HG03520 (cell line): ENCODE results near the gene SOX5.
"Not testable (repeated sequence)": the region's sequence is repeated elsewhere in the genome, so short reads cannot be mapped to it uniquely, and the experiment has no call there.

Experiments
- ATAC-seq: cut with Tn5 transposase; IDR thresholded peaks from one replicate; pipeline ENCODE4 v1.9.1; 2021; ENCODE audit warnings: mild to moderate bottlenecking, moderate library complexity; ENCODE audit not compliant: unreplicated experiment

SOX5 gene

GRCh38 chr12:23555180-23555824 lies 394.2 kb downstream of the SOX5 start:
- ATAC-seq: no peak

DNA sequence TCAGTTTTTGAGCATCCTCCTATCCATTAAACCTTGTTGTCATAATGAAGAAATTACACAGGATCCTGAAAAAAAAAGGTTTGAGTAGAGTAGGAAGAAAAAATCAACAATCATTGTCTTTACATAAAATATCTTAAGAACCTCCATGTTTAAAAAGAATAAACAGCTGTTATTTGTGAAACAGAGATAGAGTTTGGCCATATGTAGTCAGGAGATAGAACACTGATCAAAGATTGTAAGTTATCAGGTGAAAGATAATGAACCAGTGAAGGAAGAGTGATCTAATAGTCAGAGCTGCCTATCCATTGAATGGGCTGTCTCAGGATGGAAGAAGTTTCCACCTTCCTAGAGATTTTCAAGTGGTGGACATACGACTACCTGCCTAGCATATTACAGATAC lies 397.1 kb downstream of the SOX5 start:
- ATAC-seq: no peak

DNA sequence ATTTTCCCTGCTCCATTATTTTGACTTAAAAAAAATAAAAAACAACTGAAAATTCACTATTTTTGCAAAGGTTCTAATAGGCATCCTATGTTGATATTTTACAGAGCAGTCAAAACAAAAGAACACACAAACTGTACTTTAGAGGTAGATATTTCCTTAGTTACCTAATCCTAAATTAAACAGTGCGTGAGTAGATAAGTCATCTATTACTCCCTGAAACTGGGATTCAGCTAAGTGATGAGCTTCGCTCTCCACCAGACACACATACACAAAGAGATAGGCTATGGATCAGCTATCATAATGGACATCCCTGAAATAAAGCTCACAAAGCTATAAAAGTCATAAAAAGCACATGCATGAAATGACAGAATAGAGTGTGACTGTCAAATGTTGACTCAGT lies 398.7 kb downstream of the SOX5 start:
- ATAC-seq: no peak

GRCh38 chr12:23548742-23549141 lies 400.7 kb downstream of the SOX5 start:
- no peak for ATAC-seq

DNA sequence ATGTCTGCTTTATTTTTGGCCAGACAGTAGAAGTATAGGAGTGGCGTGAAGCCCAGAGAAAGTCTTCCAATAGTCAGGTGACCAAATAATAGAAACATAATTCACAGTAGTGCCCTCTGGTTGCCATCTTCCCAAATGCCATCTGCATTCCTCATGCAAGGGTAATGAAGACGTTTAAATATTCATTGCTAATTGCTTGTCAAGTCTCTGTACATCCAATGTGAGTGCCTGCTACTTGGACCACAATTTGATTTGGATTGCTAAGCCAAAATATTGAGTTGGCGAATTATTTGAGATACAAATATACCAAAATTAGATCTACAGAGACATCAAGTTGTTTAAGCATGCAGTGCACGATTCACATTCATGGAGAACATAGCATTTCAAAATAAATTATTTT lies 402.7 kb downstream of the SOX5 start:
- ATAC-seq: no peak

DNA sequence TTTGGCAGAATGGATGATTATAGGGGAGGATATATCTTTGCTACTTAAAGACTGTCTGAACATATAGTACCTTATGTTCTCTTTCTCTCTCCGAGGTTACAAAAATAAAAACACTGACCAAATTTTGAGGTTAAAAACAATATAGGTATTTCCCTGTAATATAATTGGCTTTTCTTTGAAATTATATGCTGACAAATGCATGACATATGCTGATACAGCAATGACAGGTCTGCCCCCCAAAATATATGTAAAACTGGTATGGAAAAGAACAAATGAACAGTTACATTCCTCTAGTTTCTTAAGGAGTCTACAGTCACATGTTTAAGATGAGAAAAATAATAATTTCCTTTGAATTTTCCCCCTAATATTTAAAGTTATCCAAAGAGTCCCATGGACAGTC lies 405.7 kb downstream of the SOX5 start:
- no peak for ATAC-seq

DNA sequence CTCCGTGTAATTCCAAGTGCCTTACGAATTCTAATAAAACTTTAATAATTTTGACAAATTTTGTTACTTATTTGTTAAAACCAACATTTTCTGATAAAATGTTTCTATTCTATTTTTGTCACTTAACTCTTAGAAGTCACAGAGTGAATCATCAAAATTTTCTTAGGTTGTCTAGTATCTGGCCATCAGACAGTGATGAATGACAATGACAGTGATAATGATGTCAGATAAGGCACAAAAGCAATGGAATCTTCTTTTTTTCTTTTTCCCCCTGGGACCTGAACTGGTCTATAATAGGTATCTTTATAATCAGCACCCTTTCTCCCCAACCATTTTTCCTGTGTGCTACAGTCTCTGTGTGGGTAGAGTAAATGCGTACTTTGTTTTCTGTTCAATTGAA lies 407.3 kb downstream of the SOX5 start:
- no peak for ATAC-seq

- ATAC-seq: no peak
Observed at GRCh38 chr12:23540572-23540971, 408.9 kb downstream of the SOX5 start.

DNA sequence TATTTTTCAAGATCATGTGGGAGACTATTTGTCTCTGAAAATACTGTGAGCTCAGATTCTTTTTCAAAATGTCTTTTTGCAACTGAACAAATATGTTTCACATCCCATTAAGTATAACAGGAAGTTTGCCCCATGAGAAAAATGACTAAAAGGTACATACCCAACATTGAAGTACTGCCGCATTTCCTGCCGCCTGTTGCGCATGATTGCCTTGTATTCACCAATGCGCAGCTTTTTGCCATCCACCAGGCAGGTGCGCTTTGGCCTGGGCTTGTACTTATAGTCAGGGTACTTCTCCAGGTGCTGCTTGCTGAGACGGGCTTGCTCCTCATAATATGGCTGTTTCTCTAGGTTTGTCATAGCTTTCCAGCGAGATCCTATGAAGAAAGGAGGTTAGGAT lies 413.2 kb downstream of the SOX5 start:
- peak; percentile 81 for ATAC-seq

DNA sequence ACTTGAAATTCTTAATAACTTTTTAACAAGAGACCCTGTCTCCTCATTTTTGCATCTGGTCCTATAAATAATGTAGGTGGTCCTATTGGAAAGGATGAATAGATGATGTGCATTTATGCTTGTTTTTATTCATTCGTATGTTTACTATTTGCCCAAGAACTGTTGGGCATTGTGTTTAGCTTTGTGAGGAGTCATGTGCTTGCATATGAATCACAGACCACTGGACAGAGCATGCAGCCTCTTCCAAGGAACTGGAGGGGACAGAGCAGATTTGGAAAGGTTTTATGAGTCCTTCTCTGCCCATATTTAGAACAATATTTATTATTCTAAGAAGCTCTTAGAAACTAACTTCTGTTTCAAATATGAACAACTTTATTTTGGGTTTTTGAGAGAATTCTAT lies 414.0 kb downstream of the SOX5 start:
- ATAC-seq: no peak

- no peak for ATAC-seq
Observed at GRCh38 chr12:23534196-23534595, 415.3 kb downstream of the SOX5 start.

GRCh38 chr12:23533699-23534098 lies 415.8 kb downstream of the SOX5 start:
- no peak for ATAC-seq

DNA sequence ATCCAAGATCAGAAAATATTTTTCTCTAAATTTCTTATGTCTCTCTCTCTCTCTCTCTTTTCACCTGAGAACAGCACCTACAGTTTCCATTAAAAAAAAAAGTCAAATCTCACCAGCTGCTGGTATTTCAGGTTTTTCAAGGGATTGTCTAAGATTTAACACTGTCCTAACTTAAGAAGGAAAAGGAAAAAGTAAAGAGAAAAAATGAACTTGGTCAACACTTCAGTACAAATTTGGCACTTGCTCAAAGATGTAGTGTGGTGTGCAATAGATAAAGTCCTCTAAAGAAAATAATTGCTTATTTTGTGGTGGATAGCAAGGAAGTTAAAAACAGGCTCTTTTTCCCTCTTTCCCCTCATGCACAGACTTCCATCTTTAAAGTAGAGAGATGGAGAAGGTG lies 416.2 kb downstream of the SOX5 start:
- ATAC-seq: no peak

GRCh38 chr12:23528316-23528715 lies 421.2 kb downstream of the SOX5 start:
- ATAC-seq: no peak

DNA sequence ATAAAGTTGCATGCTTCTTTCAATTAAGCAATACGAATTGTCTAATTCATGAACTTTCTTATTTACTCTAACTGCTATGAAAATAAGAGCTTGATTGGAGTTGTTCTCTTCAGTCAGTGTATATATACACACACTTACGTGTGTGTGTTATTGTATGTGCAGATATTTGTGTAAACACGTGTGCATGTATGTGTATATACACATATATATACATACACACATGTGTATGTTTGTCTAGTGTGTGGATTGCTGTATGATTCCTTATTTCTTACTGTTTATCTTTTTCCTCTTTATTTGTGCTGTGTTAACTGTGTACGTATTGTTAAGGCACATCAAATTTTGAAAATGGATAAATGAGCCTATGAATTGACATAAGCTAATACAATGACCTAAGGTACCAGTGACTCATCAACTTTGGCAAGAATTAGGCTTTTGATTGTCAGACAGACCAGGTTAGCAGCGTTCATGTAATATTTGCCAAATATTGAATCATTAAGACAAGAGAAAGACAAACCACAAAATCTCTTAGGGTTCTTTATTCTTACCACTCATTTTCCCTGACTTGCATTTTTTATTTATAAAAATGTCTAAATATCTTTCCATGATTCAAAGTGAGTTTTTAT lies 423.9 kb downstream of the SOX5 start:
- no peak for ATAC-seq

- no peak for ATAC-seq
Observed at GRCh38 chr12:23523339-23523738, 426.1 kb downstream of the SOX5 start.

DNA sequence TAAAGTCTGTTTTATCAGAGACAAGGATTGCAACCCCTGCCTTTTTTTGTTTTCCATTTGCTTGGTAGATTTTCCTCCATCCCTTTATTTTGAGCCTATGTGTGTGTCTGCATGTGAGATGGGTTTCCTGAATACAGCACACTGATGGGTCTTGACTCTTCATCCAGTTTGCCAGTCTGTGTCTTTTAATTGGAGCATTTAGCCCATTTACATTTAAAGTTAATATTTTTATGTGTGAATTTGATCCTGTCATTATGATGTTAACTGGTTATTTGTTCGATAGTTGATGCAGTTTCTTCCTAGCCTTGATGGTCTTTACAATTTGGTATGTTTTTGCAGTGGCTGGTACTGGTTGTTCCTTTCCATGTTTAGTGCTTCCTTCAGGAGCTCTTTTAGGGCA lies 430.0 kb downstream of the SOX5 start:
- not testable (repeated sequence) for ATAC-seq

- not testable (repeated sequence) for ATAC-seq
Observed at GRCh38 chr12:23515785-23516184, 433.7 kb downstream of the SOX5 start.

GRCh38 chr12:23510484-23510883 lies 439.0 kb downstream of the SOX5 start:
- ATAC-seq: no peak

DNA sequence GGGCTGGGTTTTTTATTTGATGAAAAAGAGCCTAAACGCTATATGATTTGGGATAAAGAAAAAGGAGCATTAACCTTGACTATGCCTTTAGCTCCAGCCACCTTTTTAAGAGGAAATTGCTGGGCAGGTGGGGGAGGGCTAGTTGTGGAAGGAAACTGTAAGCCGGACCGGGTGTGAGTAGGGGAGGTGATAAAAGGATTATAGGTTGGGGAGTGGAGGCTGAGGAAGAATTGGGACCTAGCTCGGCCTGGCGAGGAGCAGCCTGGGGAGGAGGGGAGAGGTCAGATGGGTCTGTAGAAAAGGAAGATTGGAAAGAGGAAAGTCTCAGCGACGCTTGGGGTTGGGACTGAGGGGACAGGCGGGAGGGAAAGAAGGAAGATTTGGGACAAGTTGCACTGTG lies 439.6 kb downstream of the SOX5 start:
- not testable (repeated sequence) for ATAC-seq

GRCh38 chr12:23507785-23508184 lies 441.7 kb downstream of the SOX5 start:
- not testable (repeated sequence) for ATAC-seq

GRCh38 chr12:23505736-23506135 lies 443.7 kb downstream of the SOX5 start:
- ATAC-seq: not testable (repeated sequence)
